NCI-H1092 treated with DMSO at 0.1 percent for 48 hours (cell line): Measurements from ENCODE around the gene TRPM6.
A peak's percentile ranks its signal among the peaks of the same experiment; 100 is the strongest.
"Not testable (repeated sequence)": the region's sequence is repeated elsewhere in the genome, so short reads cannot be mapped to it uniquely, and the experiment has no call there.

Experiments
- DNase-seq: peaks from one replicate; lab custom pipeline; 2025; lab: John Stamatoyannopoulos, UW

TRPM6 gene

GRCh38 chr9:74859786-74860185, 27.9 kb downstream of the TRPM6 start:
- no peak for DNase-seq

- DNase-seq = no peak
Observed at GRCh38 chr9:74858751-74859414, 28.8 kb downstream of the TRPM6 start.

GRCh38 chr9:74856989-74857388, 30.7 kb downstream of the TRPM6 start:
- DNase-seq = no peak

DNA sequence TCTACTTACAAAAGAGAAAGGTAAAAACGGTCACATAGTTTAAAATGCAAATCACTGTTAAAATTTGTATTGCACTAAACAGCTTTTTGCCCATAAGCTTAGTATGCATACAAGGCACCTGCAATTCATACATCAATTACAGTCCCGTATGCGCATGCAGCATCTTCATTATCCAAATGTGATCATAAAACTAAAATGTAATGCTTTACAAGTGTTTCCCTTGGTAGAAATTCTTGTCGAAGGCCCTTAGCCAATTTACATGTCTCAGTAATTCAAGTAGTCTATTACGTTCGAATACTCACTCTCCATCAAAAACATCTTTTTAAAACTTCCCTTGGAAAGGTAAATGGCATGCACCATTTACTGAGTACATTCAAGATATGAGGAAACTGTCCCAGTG, 32.6 kb downstream of the TRPM6 start:
- DNase-seq = no peak

GRCh38 chr9:74853024-74853423, 34.7 kb downstream of the TRPM6 start:
- not testable (repeated sequence) for DNase-seq

DNA sequence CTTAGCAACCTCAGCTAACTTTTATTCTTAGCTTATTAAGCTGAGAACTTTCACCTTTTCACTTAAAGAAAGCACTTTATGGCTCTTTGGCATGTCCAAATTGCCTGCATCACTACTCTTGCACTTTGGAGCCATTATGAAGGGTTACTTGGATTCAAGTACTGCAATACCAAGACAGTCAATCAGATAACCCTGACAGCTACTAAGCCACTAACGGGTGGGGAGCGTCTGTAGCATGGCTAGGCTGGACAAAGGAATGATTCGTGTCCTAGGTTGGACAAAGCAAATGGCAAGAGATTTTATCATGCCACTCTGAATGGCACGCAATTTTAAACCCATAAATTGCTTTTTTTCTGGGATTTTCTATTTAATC, 39.6 kb downstream of the TRPM6 start:
- DNase-seq = no peak

DNA sequence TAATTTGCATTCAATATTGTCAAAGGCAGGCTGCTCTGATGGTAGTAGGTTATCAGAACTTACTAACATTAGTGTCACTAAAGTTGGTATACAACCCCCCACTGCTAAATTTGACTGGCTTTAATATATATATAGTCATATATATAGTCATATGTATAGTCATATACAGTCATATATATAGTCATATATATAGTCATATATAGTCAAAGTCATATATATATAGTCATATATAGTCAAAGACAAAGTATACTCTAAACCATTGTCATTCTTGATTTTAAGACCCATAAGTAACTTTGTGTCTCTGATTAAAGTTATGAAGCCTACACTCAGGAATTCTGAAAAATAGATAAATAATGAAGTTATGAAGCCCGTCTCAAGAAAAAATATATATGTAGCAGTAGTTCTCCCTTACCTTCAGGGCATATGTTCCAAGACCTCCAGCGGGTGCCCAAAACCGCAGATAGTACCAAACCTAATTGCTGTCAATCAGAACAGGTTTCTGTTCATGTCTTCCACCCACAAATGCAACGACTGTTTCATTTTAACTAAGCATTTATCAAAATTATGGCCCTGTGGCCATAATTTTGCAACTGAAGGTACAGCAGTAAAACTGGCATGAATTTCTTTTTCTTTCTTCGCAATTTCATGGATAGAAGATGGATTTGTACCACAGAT, 40.1 kb downstream of the TRPM6 start:
- DNase-seq = no peak

- no peak for DNase-seq
Observed at GRCh38 chr9:74846766-74847165, 41.0 kb downstream of the TRPM6 start.

GRCh38 chr9:74838351-74838750, 49.4 kb downstream of the TRPM6 start:
- DNase-seq = no peak

DNA sequence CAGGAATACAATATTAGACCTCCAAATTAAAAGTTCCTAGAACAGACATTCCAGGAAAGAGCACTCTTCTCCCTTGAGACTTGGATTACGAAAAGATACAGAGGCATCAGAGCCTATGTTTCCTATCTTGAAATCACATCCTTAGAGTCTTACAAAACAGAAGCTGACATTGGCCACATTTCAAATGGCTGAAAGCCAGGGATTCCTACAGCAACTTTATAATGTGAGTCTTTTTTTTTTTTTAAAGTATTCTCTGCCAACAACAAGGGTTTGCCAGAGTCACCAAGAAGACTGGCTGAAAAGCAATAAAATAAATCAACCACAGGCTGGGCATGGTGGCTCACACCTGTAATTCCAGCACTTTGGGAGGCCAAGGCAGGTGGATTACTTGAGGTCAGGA, 63.1 kb downstream of the TRPM6 start:
- DNase-seq = no peak

DNA sequence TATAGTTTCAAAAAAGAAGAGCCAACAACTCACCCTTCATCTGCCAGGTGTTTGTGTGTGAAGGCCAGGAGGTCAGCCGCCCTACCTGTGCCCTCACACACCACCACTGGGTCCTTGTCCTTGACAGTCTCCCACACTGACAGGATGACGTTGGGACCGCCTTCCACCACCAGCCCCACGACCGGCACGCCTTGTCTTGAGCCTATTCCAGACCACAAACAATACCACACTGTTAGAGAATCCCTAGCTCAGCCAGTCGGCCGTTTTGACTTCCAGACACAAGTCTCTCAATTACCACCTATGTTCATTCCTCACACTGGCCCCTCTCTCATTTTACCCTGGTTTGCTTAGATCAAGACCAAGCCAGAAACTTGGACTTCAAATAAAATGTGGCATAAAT, 66.1 kb downstream of the TRPM6 start:
- DNase-seq = no peak

GRCh38 chr9:74817816-74818215, 69.9 kb downstream of the TRPM6 start:
- no peak for DNase-seq

DNA sequence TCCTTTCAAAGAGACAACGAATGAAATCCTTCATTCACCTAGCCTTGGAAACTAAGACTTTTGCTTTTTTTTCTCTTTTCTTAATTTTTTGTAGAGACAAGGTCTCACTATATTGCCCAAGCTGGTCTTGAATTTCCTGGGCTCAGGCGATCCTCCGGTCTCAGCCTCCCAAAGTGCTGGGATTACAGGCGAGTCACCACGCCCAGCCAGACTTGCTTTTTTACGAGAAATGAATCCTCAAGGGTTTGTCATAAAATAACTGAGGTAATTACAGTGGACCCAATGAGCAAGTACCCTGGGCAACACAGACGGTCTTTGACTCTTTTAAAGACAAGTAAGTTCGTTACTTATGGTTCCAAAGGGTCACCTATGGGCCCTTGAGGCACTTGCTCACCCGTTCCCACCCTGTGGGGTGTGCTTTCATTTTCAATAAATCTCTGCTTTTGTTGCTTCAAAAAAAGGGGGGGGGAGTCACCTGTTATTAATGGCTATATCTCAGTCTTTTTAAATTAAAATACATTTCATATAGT, 70.4 kb downstream of the TRPM6 start:
- DNase-seq = no peak

- no peak for DNase-seq
Observed at GRCh38 chr9:74810200-74810599, 77.5 kb downstream of the TRPM6 start.

DNA sequence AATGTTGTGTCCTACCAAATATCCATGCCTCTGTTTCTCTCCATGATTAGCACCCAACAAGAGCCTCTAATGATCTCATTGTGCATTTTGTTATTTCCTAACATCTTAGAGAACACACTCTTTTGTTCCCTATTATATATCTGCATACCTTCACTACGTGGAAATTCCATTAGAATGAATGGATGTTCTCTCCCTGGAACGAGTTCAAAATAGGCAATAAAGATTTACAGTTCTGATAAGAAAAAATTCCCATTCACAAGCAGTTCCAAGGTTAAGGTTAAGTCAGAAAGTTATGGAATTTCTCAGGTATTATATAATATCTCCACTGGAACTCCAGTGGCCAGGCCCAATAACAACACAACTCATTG, 83.7 kb downstream of the TRPM6 start:
- DNase-seq = no peak

DNA sequence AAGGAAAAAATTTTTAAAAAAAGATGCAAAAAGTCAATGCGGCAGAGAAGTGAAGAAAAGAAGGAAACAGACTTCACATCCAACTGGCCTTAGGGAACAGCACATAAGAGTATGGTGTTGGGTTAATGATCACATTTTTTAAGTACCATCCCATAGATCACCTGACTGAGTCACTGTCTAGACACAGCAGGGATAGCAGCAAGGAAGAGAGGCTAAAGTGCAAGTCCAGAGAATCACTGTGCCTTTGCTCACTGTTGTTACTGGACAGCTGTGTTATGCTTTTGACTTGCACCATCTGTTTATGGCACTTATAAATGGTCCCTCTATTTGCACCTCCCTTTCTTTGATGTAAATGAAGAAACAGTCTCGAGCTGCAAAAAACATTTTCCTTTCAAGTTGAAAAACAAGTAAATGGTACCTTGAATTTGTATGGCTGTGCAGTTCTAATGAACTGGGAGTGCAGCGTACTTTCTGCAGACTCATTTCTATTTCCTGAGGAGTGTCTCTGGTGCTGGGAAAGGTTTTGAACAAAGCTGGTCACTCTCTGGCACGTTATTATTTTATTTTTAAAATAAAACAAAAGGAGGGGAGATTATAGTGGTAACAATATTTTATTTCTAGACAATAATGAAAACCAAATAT, 84.2 kb downstream of the TRPM6 start:
- no peak for DNase-seq

DNA sequence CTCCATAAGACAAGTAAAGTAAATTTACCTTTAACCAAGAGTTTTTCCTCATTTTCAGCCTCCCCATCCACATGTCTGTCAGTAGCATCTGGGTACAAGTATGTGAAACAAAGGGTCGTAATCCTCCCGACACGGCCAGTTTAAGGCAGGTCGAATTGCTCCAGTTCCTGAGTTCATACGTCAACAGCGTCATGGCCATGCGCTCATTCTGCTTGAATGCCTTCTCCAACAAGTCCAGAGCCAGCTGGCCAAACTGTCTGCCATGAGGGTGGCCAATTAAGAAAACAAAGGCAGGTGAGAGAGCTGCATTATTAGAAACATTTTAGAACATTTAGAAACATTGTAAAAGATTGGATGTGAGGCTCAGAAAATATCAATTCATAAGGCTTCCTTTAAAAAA, 87.5 kb downstream of the TRPM6 start:
- no peak for DNase-seq

DNA sequence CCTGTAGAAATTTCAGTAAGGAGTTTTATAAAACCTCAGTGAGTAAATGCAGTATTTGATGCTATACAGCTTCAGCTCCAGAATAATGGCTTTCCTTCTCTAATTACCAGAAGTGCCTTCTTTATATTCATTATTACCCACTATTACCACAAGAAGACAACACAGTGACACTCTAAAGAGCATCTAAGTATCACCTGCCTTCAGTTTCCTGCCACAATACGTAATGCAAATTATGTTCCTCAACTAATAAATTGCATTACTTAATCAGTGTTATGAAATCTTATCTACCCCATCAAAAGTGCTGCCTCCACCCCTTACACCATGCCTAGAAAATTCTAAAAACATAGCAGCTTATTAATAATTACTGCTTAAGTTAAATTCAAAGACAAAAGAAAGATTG, 91.9 kb downstream of the TRPM6 start:
- no peak for DNase-seq

DNA sequence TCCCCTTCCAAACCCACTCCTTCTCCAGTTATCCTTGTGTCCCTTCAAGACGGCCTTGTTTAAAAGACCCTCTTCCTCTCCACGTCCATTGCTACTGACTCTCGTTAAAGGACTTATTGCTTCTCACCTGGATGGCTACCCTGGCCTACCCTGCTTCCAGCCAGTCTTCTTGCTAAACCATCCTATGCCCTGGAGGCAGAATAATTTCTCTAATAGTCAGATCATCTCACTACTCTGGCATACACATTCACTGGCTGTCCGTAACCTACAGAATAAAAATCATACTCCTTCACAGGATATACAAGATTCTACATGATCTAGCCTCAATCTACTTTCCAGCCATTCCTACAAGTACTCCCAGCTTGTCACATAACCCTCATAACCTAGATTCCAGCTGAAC, 92.6 kb downstream of the TRPM6 start:
- no peak for DNase-seq

DNA sequence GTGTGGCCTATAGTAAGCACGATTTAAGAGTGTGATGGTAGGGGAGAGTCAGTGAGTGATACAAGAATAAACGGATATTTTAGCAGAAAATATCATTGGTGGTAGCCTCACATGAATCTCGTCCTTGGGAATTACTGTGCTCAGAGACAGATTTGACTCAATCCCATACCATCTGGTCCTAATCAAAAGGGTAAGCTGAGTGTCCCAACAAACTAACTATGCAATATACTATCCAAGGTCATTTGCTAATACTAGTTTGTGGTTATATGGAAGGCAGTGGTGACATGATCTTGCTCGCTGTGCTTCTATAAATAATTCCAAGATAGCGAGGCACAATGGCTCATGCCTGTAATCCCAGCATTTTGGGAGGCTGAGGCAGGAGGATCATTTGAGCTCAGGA, 103.2 kb downstream of the TRPM6 start:
- no peak for DNase-seq

DNA sequence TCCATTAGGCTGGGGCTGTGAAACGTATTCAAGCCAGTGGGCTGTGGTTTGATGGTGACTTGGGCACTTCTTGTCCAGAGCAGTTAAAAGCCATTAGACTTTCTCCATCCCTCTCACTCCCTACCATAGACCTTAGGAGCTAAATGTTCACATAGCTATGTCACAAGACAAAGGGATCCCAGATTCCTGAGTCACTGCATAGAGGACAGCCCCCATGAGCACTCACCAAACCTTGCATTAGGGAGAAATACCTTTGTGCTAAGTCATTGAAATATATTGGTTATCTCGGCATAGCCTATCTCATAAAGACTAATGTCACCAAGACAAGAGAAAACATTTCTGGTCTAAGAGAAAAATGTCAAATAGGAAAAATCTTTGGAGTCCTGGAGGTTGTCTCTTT, 104.3 kb downstream of the TRPM6 start:
- no peak for DNase-seq

GRCh38 chr9:74777136-74777879, 110.4 kb downstream of the TRPM6 start:
- peak; percentile 16 for DNase-seq

DNA sequence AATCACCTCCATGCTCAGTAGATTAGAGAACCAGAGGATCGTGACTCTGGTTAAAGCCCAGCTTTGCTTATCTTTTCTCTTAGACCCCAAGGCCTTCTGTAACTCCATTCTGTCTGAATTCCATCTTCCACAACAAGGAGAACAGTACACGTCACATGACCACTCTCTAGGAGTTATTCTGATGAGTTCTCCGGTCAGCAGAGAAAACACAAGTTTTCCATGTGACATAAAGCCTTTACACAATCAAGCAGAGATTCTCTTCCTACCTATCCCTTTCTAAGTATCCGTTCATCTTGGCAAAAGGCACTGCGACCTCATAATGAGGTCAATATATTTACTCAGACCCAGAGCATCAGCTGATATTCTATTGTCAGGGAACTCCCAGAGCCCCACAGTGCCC, 112.3 kb downstream of the TRPM6 start:
- no peak for DNase-seq
